B cell (primary cell): ENCODE data around the gene MYH10.

ENCODE experiments used
- CTCF ChIP-seq: fragments of 200-600 bp; IDR thresholded peaks from one replicate; pipeline ENCODE4 v1.8.0; 2022; ENCODE audit warnings: antibody characterized with exemption, mild to moderate bottlenecking
- EZH2 ChIP-seq: IDR thresholded peaks from 2 replicates; pipeline ENCODE4 v1.6.1; 2012; ENCODE audit warnings: borderline replicate concordance, low read depth, mild to moderate bottlenecking, moderate library complexity, low read length; ENCODE audit not compliant: insufficient read depth, poor library complexity, severe bottlenecking

- no peak for TF ChIP-seq CTCF
- TF ChIP-seq EZH2: no peak
Measured at GRCh38 chr17:8667421-8667820, 36.9 kb upstream of the MYH10 start.
